H9 (cell line): ENCODE results near the gene TMEM140. TPM values are rescaled to one million over a fixed set of nuclear protein-coding genes. Genes with fewer than 3 reads are reported as not detected.

Experiments
- DNase-seq: peaks from one replicate; pipeline ENCODE4 v3.0.0-alpha.2; 2017
- H2AFZ ChIP-seq: one replicate; pipeline ENCODE4 v1.6.1; 2013; ENCODE audit warnings: mild to moderate bottlenecking, low read length, control low read depth, moderate library complexity
- H2AK5ac ChIP-seq: 2 replicates; pipeline ENCODE4 v1.6.1; 2013; ENCODE audit warnings: low read length, control low read depth, mixed read lengths; ENCODE audit not compliant: insufficient read length
- H2BK120ac ChIP-seq: one replicate; pipeline ENCODE4 v1.6.1; 2013; ENCODE audit warnings: low read depth, mild to moderate bottlenecking, low read length, control low read depth, inconsistent platforms; ENCODE audit not compliant: poor library complexity, severe bottlenecking
- H2BK12ac ChIP-seq: 2 replicates; pipeline ENCODE4 v1.6.1; 2013; ENCODE audit warnings: low read length, control low read depth, mixed read lengths, low read depth; ENCODE audit not compliant: insufficient read length
- H2BK15ac ChIP-seq: 2 replicates; pipeline ENCODE4 v1.6.1; 2013; ENCODE audit warnings: low read depth, low read length, control low read depth
- H2BK20ac ChIP-seq: one replicate; pipeline ENCODE4 v1.6.1; 2013; ENCODE audit warnings: low read depth, mild to moderate bottlenecking, low read length, control low read depth, inconsistent platforms; ENCODE audit not compliant: poor library complexity, severe bottlenecking
- H2BK5ac ChIP-seq: 2 replicates; pipeline ENCODE4 v1.6.1; 2013; ENCODE audit warnings: low read length, control low read depth, mixed read lengths; ENCODE audit not compliant: insufficient read length
- H3K14ac ChIP-seq: 2 replicates; pipeline ENCODE4 v1.6.1; 2013; ENCODE audit warnings: low read length, control low read depth; ENCODE audit not compliant: insufficient read depth
- H3K18ac ChIP-seq: 2 replicates; pipeline ENCODE4 v1.6.1; 2013; ENCODE audit warnings: low read depth, mild to moderate bottlenecking, mixed read lengths, low read length, control low read depth; ENCODE audit not compliant: insufficient read length
- H3K23ac ChIP-seq: 2 replicates; pipeline ENCODE4 v1.6.1; 2013; ENCODE audit warnings: low read length, control low read depth, mixed read lengths, low read depth; ENCODE audit not compliant: insufficient read length
- H3K23me2 ChIP-seq: 2 replicates; pipeline ENCODE4 v1.6.1; 2013; ENCODE audit warnings: low read depth, mild to moderate bottlenecking, mixed read lengths, low read length, control low read depth; ENCODE audit not compliant: insufficient read length, poor library complexity, severe bottlenecking
- H3K27ac ChIP-seq: 2 replicates; pipeline ENCODE4 v1.5.1; 2013; ENCODE audit warnings: low read length, control low read depth, mixed read lengths, low read depth; ENCODE audit not compliant: insufficient read length
- H3K27me3 ChIP-seq: 2 replicates; pipeline ENCODE4 v1.6.1; 2013; ENCODE audit warnings: low read length, control low read depth, inconsistent platforms; ENCODE audit not compliant: insufficient read depth
- H3K4ac ChIP-seq: 2 replicates; pipeline ENCODE4 v1.6.1; 2013; ENCODE audit warnings: low read depth, mild to moderate bottlenecking, control low read depth, inconsistent platforms, low read length, moderate library complexity
- H3K4me1 ChIP-seq: 2 replicates; pipeline ENCODE4 v1.6.1; 2013; ENCODE audit warnings: low read length, control low read depth, inconsistent platforms; ENCODE audit not compliant: insufficient read depth
- H3K4me2 ChIP-seq: 2 replicates; pipeline ENCODE4 v1.6.1; 2013; ENCODE audit warnings: low read length, control low read depth, mixed read lengths; ENCODE audit not compliant: insufficient read length, insufficient read depth
- H3K56ac ChIP-seq: 2 replicates; pipeline ENCODE4 v1.6.1; 2013; ENCODE audit warnings: low read depth, mild to moderate bottlenecking, mixed read lengths, low read length, control low read depth; ENCODE audit not compliant: insufficient read length
- H3K79me1 ChIP-seq: 2 replicates; pipeline ENCODE4 v1.6.1; 2013; ENCODE audit warnings: low read depth, mild to moderate bottlenecking, moderate library complexity, low read length, control low read depth, inconsistent platforms; ENCODE audit not compliant: insufficient read depth, poor library complexity, severe bottlenecking
- H3K79me2 ChIP-seq: 2 replicates; pipeline ENCODE4 v1.6.1; 2013; ENCODE audit warnings: low read length, control low read depth, inconsistent platforms; ENCODE audit not compliant: insufficient read depth
- H3K9ac ChIP-seq: 2 replicates; pipeline ENCODE4 v1.6.1; 2013; ENCODE audit warnings: low read length, control low read depth, mixed read lengths; ENCODE audit not compliant: insufficient read length; ENCODE audit errors: extremely low read depth
- H3K9me3 ChIP-seq: one replicate; pipeline ENCODE4 v1.6.1; 2013; ENCODE audit warnings: low read depth, low read length, inconsistent platforms; ENCODE audit not compliant: control insufficient read depth
- H3T11ph ChIP-seq: one replicate; pipeline ENCODE4 v1.6.1; 2013; ENCODE audit warnings: mild to moderate bottlenecking, low read length, control low read depth, inconsistent platforms
- H4K20me1 ChIP-seq: one replicate; pipeline ENCODE4 v1.6.1; 2013; ENCODE audit not compliant: control insufficient read depth, insufficient read length, insufficient read depth
- H4K5ac ChIP-seq: 2 replicates; pipeline ENCODE4 v1.6.1; 2013; ENCODE audit warnings: low read depth, mild to moderate bottlenecking, mixed read lengths, low read length, control low read depth; ENCODE audit not compliant: insufficient read length
- H4K8ac ChIP-seq: replicated peaks from 2 replicates; pipeline ENCODE4 v1.6.1; 2013; ENCODE audit warnings: low read length, control low read depth, mixed read lengths, low read depth; ENCODE audit not compliant: insufficient read length
- H4K91ac ChIP-seq: 2 replicates; pipeline ENCODE4 v1.6.1; 2013; ENCODE audit warnings: low read depth, mild to moderate bottlenecking, moderate library complexity, mixed read lengths, low read length, control low read depth; ENCODE audit not compliant: insufficient read length
- H3K27ac Mint-ChIP-seq, 3 experiments: 2 replicates in 2 of 3; 3 replicates in 1 of 3; pipeline ENCODE4 v1.8.0; 2020 to 2021; ENCODE audit warnings: mixed read lengths in 3 of 3, mild to moderate bottlenecking in 1 of 3, moderate library complexity in 1 of 3
- H3K27me3 Mint-ChIP-seq: 2 replicates; pipeline ENCODE4 v1.8.0; 2021; ENCODE audit warnings: low read depth, mild to moderate bottlenecking, moderate library complexity, mixed read lengths
- H3K36me3 Mint-ChIP-seq, 3 experiments: 2 replicates in 2 of 3; 3 replicates in 1 of 3; pipeline ENCODE4 v1.8.0; 2020 to 2021; ENCODE audit warnings: low read depth in 3 of 3, mixed read lengths in 3 of 3; ENCODE audit not compliant: insufficient read depth in 1 of 3
- H3K4me1 Mint-ChIP-seq, 2 experiments: 2 replicates each; pipeline ENCODE4 v1.8.0; 2020; ENCODE audit warnings: mixed read lengths in 2 of 2
- H3K4me3 Mint-ChIP-seq, 2 experiments: 2 replicates in 1 of 2; 3 replicates in 1 of 2; pipeline ENCODE4 v1.8.0; 2020 to 2021; ENCODE audit warnings: mild to moderate bottlenecking in 2 of 2, mixed read lengths in 2 of 2, moderate library complexity in 1 of 2
- H3K9me3 Mint-ChIP-seq, 2 experiments: 2 replicates in 1 of 2; 3 replicates in 1 of 2; pipeline ENCODE4 v1.8.0; 2020; ENCODE audit warnings: mild to moderate bottlenecking in 2 of 2, mixed read lengths in 2 of 2, moderate library complexity in 1 of 2
- CTCF ChIP-seq: fragments of 200-600 bp; sonication (generic); conservative IDR thresholded peaks from 3 replicates; pipeline ENCODE4 v1.8.0; 2021; ENCODE audit warnings: antibody characterized with exemption, mild to moderate bottlenecking
- WGBS: extraction: QIAGEN DNeasy Blood & Tissue Kit; methylation state at CpG from one replicate; pipeline ENCODE4 v1.1.7; 2013; ENCODE audit warnings: missing lambda C conversion rate, low lambda C conversion rate, mixed read lengths; ENCODE audit not compliant: insufficient read length; ENCODE audit errors: extremely low coverage; 5-methylcytosine and 5-hydroxymethylcytosine counted together
- total RNA-seq: library from RNA; stranded (reverse); gene quantifications from 2 replicates; pipeline ENCODE4 v1.2.1, GENCODE V29; 2021

Gene TMEM140
- total RNA-seq, 1 experiment from 2014 or later, result not detected

GRCh38 chr7:135207406-135208101, 59.7 kb downstream of the TMEM140 start:
- no peak for TF ChIP-seq CTCF
- peaks cover 0 to 17% (median 8%) of the 10 kb centered on the region in 3 experiments; a peak in 6 of 7 replicates for H3K36me3 Mint-ChIP-seq

More at GRCh38 chr7:135207406-135208101, 59.7 kb downstream of the TMEM140 start:
- Histone ChIP-seq H2BK12ac (no peak overlapping the region), H3K4me1 (0 out of 2 replicates have a peak, but pooled peaks cover 2% of the 10 kb centered on the region), H4K5ac (no peak overlapping the region), H3K9me3 (no peaks in the 10 kb centered on the region), H3K18ac (no peak overlapping the region), H3K27ac (no peak overlapping the region), H3K9ac (no peak overlapping the region), H3K4ac (no peak overlapping the region), H3K14ac (no peak overlapping the region), H2BK5ac (no peak overlapping the region), H3K23me2 (peaks cover 8% of the 10 kb centered on the region), H2AK5ac (no peak overlapping the region), H2AFZ (no peak overlapping the region), H2BK15ac (no peak overlapping the region), H4K8ac (no peak overlapping the region), H2BK120ac (no peak overlapping the region), H4K91ac (no peak overlapping the region), H4K20me1 (no peaks in the 10 kb centered on the region), H3K23ac (no peak overlapping the region), H3K27me3 (no peaks in the 10 kb centered on the region), H2BK20ac (no peak overlapping the region), H3K79me2 (no peaks in the 10 kb centered on the region), H3T11ph (no peak overlapping the region), H3K4me2 (no peak overlapping the region), H3K56ac (no peak overlapping the region), H3K79me1 (no peaks in the 10 kb centered on the region)
- H3K4me1 Mint-ChIP-seq, result peaks cover 3 to 16% of the 10 kb centered on the region in 2 experiments; a peak in 2 of 4 replicates
- H3K27ac Mint-ChIP-seq, result peak overlapping the region in 1 of 3 experiments; percentile 59; a peak in 1 of 7 replicates
- H3K4me3 Mint-ChIP-seq, result no peak overlapping the region
- no peaks in the 10 kb centered on the region for H3K9me3 Mint-ChIP-seq
- DNase-seq, result no peak
- peaks cover 10% of the 10 kb centered on the region for H3K27me3 Mint-ChIP-seq
- no CpG with 5 or more reads among the region's 8 CpGs for WGBS
